ENCODE measurements around the gene LAMA2. TPM values are rescaled to one million over a fixed set of nuclear protein-coding genes. Genes with fewer than 3 reads are reported as not detected.

Gene LAMA2
- total RNA-seq, 4 donors from 2014 or later = 15.1 to 27.3 (median 25.0) TPM

GRCh38 chr6:129440691-129441090 is 557.8 kb downstream of the LAMA2 start:
- TF ChIP-seq POLR2A (IDR thresholded peaks at IDR 0.05) (no peak), EP300 (IDR thresholded peaks at IDR 0.05) (no peak), CTCF (IDR thresholded peaks at IDR 0.05) (no peak), POLR2AphosphoS5 (IDR thresholded peaks at IDR 0.05) (no peak)
- WGBS = 26% methylated on average over 8 of the region's 8 CpGs
- Histone ChIP-seq H3K27ac (no peak overlapping the region), H3K4me3 (no peak overlapping the region), H3K9me3 (no peaks in the 10 kb centered on the region), H3K27me3 (no peaks in the 10 kb centered on the region), H3K36me3 (no peaks in the 10 kb centered on the region), H3K4me1 (no peaks in the 10 kb centered on the region)
- DNase-seq (ENCODE audit: low spot score in 2 of 2) = no peak

DNA sequence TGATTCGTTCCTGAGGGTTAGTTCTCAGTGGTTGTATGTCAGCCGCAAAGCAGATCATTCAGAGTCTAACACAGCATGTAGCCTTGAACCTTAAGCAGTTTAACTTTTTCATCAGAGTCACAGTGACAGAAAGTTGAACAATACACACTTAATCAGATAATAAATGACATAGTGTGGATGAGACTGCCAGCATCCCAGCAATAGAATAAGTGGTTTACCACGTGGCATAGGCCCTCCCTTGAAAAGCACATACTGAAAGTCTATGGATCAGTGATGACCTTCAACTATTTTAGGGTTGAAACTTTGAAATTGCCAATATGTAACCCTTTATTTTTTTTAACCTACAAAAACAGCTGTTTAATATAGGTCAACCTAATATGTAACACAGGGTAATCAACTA is 561.7 kb downstream of the LAMA2 start:
- H3K4me1 ChIP-seq = no peaks in the 10 kb centered on the region
- TF ChIP-seq POLR2AphosphoS5 (IDR thresholded peaks at IDR 0.05) (no peak), CTCF (IDR thresholded peaks at IDR 0.05) (no peak), POLR2A (IDR thresholded peaks at IDR 0.05) (no peak), EP300 (IDR thresholded peaks at IDR 0.05) (no peak)
- DNase-seq (ENCODE audit: low spot score in 2 of 2) = no peak
- H3K36me3 ChIP-seq = no peaks in the 10 kb centered on the region
- no peak overlapping the region for H3K27ac ChIP-seq
- WGBS = 87% methylated on average over 3 of the region's 3 CpGs
- H3K4me3 ChIP-seq = no peak overlapping the region
- H3K27me3 ChIP-seq = no peaks in the 10 kb centered on the region
- no peaks in the 10 kb centered on the region for H3K9me3 ChIP-seq

GRCh38 chr6:129446272-129447197 is 563.6 kb downstream of the LAMA2 start:
- TF ChIP-seq POLR2AphosphoS5 (IDR thresholded peaks at IDR 0.05) (no peak), CTCF (IDR thresholded peaks at IDR 0.05) (no peak), POLR2A (IDR thresholded peaks at IDR 0.05) (no peak), EP300 (IDR thresholded peaks at IDR 0.05) (no peak)
- H3K27ac ChIP-seq = no peak overlapping the region
- H3K36me3 ChIP-seq = no peaks in the 10 kb centered on the region
- 58% methylated on average over 6 of the region's 7 CpGs for WGBS
- DNase-seq (ENCODE audit: low spot score in 2 of 2) = no peak
- no peak overlapping the region for H3K4me3 ChIP-seq
- H3K4me1 ChIP-seq = no peaks in the 10 kb centered on the region
- H3K9me3 ChIP-seq = no peaks in the 10 kb centered on the region
- no peaks in the 10 kb centered on the region for H3K27me3 ChIP-seq

DNA sequence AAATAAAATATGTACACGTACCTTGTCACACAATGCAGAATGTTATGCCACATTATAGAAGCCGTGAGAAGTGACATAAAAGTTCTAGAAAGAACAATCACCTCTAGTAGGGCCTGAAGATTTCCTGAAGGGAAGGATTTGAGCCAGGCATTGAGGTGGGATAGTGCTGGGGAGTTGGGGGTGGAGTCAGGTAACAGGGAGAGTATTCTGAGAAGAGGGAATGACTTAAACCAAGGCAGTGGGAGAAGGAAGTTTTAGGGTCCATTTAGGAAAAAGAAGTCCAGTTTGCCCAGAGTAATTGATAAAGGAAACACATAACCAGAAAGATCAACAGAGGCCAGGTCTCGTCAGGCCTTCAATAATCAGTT is 564.2 kb downstream of the LAMA2 start:
- Histone ChIP-seq H3K27ac (no peak overlapping the region), H3K4me3 (no peak overlapping the region), H3K36me3 (no peaks in the 10 kb centered on the region), H3K27me3 (no peaks in the 10 kb centered on the region), H3K9me3 (no peaks in the 10 kb centered on the region), H3K4me1 (no peaks in the 10 kb centered on the region)
- no peak for DNase-seq (ENCODE audit: low spot score in 2 of 2)
- TF ChIP-seq POLR2A (IDR thresholded peaks at IDR 0.05) = no peak
- no peak for TF ChIP-seq EP300 (IDR thresholded peaks at IDR 0.05)
- no peak for TF ChIP-seq POLR2AphosphoS5 (IDR thresholded peaks at IDR 0.05)
- TF ChIP-seq CTCF (IDR thresholded peaks at IDR 0.05) = no peak
- 58% methylated on average over 3 of the region's 3 CpGs for WGBS

- no peak overlapping the region for H3K27ac ChIP-seq
- no peaks in the 10 kb centered on the region for H3K4me1 ChIP-seq
- no peak overlapping the region for H3K4me3 ChIP-seq
- no peak for DNase-seq (ENCODE audit: low spot score in 2 of 2)
- no peaks in the 10 kb centered on the region for H3K36me3 ChIP-seq
- H3K9me3 ChIP-seq = no peaks in the 10 kb centered on the region
- TF ChIP-seq CTCF (IDR thresholded peaks at IDR 0.05) (no peak), POLR2A (IDR thresholded peaks at IDR 0.05) (no peak), POLR2AphosphoS5 (IDR thresholded peaks at IDR 0.05) (no peak), EP300 (IDR thresholded peaks at IDR 0.05) (no peak)
- no peaks in the 10 kb centered on the region for H3K27me3 ChIP-seq
Observed at GRCh38 chr6:129448965-129449364, 566.0 kb downstream of the LAMA2 start.

Measured in suprapubic skin (tissue), 4 donors.